Activated naive CD8-positive, alpha-beta T cell treated with anti-CD3 and anti-CD28 coated beads, Interleukin-2, amount 10 ng/mL, durations not matched to agents 7 days and 5 days (primary cell): Measurements from ENCODE around the gene ANKRD40. TPM values are rescaled to one million over a fixed set of nuclear protein-coding genes. Genes with fewer than 3 reads are reported as not detected.

Source experiments
- ATAC-seq: fragments of 150-1000 bp; cut with Tn5 transposase; one replicate; pipeline ENCODE4 v1.10.0; 2021; ENCODE audit warnings: low read depth, moderate library complexity
- POLR2A ChIA-PET: fragments of 350-600 bp; sonication (Branson Sonifier 250); formaldehyde crosslinking; loops from one replicate; lab custom pipeline; 2021; ENCODE audit warnings: antibody characterized with exemption; lab: Charles Lee
- DNase-seq: peaks from one replicate; pipeline ENCODE4 v3.0.0; 2021
- H3K27ac Mint-ChIP-seq: one replicate; pipeline ENCODE4 v1.8.0; 2022; ENCODE audit warnings: mild to moderate bottlenecking, mixed read lengths
- H3K27me3 Mint-ChIP-seq: one replicate; pipeline ENCODE4 v1.8.0; 2022; ENCODE audit warnings: mild to moderate bottlenecking, moderate library complexity, mixed read lengths
- H3K36me3 Mint-ChIP-seq: one replicate; pipeline ENCODE4 v1.8.0; 2021; ENCODE audit warnings: mild to moderate bottlenecking, mixed read lengths
- H3K4me1 Mint-ChIP-seq: one replicate; pipeline ENCODE4 v1.8.0; 2021; ENCODE audit warnings: mixed read lengths
- H3K4me3 Mint-ChIP-seq: one replicate; pipeline ENCODE4 v1.8.0; 2022; ENCODE audit warnings: mild to moderate bottlenecking, moderate library complexity, mixed read lengths
- H3K9me3 Mint-ChIP-seq: one replicate; pipeline ENCODE4 v1.8.0; 2021; ENCODE audit warnings: mixed read lengths
- total RNA-seq, 2 experiments: library from RNA; stranded (reverse); gene quantifications; one replicate each; pipeline ENCODE4 v1.2.3, GENCODE V29; 2021

ANKRD40 gene
- total RNA-seq, 2 experiments from 2014 or later: 30.3 to 31.4 TPM

DNA sequence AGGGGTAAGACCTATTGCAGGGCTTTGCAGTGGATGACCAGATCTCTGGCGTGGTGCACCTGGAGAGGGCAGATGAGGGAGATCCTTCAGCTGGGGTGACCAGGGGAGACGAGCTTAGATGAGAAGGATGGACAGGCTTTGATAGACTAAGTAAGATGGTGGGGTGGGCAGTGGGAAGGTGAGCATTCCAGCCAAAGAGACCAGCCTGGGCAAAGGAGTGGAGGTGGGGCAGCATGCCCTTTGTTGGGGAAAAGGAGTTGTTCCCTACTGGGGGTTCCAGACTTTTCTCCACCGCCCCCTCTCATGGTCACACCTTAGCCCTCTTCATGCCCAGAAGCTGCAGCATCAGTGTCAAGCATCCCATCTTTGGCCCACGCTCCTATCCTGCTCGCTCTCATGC is 27.6 kb downstream of the ANKRD40 start:
- POLR2A ChIA-PET: no interaction called here
- H3K27me3 Mint-ChIP-seq: peaks cover 16% of the 10 kb centered on the region
- H3K9me3 Mint-ChIP-seq: no peaks in the 10 kb centered on the region
- no peaks in the 10 kb centered on the region for H3K36me3 Mint-ChIP-seq
- no peak overlapping the region for H3K4me3 Mint-ChIP-seq
- ATAC-seq: no peak
- H3K27ac Mint-ChIP-seq: no peak overlapping the region
- peaks cover 4% of the 10 kb centered on the region for H3K4me1 Mint-ChIP-seq
- no peak for DNase-seq

GRCh38 chr17:50679008-50679544 is 28.6 kb downstream of the ANKRD40 start:
- POLR2A ChIA-PET: no interaction called here
- Mint-ChIP-seq H3K27me3 (peaks cover 16% of the 10 kb centered on the region), H3K9me3 (no peaks in the 10 kb centered on the region), H3K27ac (no peak overlapping the region), H3K4me3 (no peak overlapping the region), H3K4me1 (peaks cover 4% of the 10 kb centered on the region), H3K36me3 (no peaks in the 10 kb centered on the region)
- DNase-seq: no peak
- ATAC-seq: no peak

DNA sequence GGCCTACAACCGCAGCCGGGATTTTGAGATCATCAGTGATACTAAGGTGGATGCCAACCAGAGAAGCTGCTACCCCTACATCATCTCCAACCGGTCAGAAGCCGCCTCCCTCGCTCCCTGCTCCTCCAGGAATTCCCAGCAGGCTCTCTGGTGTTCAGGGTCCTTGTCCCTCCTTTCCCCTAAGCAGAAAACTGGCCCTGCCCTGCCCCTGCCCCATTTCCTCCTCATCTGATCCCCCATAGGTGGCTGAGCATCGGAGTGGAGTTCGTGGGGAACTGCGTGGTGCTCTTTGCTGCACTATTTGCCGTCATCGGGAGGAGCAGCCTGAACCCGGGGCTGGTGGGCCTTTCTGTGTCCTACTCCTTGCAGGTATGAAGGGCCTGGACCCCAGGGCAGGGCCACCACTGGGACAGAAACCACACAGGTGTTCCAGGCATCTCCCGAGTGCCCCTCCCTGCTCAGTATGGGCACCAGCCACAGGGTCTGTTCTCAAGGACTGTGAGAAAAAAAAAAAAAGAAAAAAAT is 29.8 kb downstream of the ANKRD40 start:
- no peak for ATAC-seq
- DNase-seq: no peak
- Mint-ChIP-seq H3K36me3 (no peaks in the 10 kb centered on the region), H3K4me3 (no peak overlapping the region), H3K27ac (no peak overlapping the region), H3K27me3 (peaks cover 16% of the 10 kb centered on the region), H3K9me3 (no peaks in the 10 kb centered on the region), H3K4me1 (peaks cover 4% of the 10 kb centered on the region)
- POLR2A ChIA-PET: no interaction called here

DNA sequence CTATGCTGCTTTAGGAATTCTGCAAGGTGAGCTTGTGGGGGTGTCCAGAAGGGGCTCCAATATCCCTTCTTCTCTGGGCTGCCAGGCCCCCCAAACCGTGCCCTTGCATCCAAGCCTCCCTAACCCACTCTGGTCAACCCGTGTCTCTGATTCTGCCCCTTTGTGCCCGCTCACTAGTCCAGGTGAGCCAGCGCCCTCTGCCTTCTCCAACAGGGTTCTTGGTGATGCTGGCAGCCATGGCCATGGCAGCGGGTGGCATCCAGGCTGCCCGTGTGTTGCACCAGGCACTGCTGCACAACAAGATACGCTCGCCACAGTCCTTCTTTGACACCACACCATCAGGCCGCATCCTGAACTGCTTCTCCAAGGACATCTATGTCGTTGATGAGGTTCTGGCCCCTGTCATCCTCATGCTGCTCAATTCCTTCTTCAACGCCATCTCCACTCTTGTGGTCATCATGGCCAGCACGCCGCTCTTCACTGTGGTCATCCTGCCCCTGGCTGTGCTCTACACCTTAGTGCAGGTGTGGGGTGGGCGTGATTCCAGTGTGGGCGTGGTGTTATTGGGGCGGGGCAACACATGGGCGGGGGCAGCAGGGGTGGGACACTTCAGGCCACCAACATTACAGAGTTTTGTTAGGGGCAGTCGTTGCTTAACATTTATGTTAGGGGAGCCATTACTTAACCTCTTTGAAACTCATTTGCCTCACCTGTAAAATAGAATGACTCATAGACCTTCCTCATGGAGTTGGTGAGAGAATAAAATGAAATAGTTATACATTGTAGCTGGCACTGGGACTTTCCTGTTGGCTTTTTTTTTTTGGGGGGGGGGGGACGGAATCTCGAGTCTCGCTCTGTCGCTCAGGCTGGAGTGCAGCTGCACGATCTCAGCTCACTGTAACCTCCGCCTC is 31.4 kb downstream of the ANKRD40 start:
- Mint-ChIP-seq H3K4me1 (peaks cover 3% of the 10 kb centered on the region), H3K9me3 (no peaks in the 10 kb centered on the region)

DNA sequence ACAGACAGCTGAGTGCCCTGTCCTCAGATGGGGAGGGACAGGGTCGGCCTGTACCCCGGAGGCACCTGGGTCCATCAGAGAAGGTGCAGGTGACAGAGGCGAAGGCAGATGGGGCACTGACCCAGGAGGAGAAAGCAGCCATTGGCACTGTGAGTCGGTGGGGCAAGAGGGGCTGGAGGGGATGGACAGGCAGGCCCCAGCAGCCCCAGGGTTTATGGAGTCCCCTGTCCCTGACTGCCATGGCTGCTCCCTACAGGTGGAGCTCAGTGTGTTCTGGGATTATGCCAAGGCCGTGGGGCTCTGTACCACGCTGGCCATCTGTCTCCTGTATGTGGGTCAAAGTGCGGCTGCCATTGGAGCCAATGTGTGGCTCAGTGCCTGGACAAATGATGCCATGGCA is 32.1 kb downstream of the ANKRD40 start:
- POLR2A ChIA-PET: no interaction called here
- DNase-seq (no peak), ATAC-seq (no peak)
- no peak overlapping the region for H3K27ac Mint-ChIP-seq
- H3K27me3 Mint-ChIP-seq: peaks cover 3% of the 10 kb centered on the region
- no peak overlapping the region for H3K4me3 Mint-ChIP-seq
- H3K9me3 Mint-ChIP-seq: no peaks in the 10 kb centered on the region
- no peaks in the 10 kb centered on the region for H3K36me3 Mint-ChIP-seq
- H3K4me1 Mint-ChIP-seq: no peaks in the 10 kb centered on the region

More for the DNA sequence above, 31.4 kb downstream of the ANKRD40 start:
- H3K36me3 Mint-ChIP-seq: no peaks in the 10 kb centered on the region
- ATAC-seq: no peak
- no peak overlapping the region for H3K4me3 Mint-ChIP-seq
- no peak overlapping the region for H3K27ac Mint-ChIP-seq
- POLR2A ChIA-PET: no interaction called here
- H3K27me3 Mint-ChIP-seq: peaks cover 8% of the 10 kb centered on the region
- no peak for DNase-seq

- no peak overlapping the region for H3K27ac Mint-ChIP-seq
- no peaks in the 10 kb centered on the region for H3K4me1 Mint-ChIP-seq
- H3K9me3 Mint-ChIP-seq: no peaks in the 10 kb centered on the region
- no peaks in the 10 kb centered on the region for H3K36me3 Mint-ChIP-seq
- ATAC-seq (no peak), DNase-seq (no peak)
- H3K4me3 Mint-ChIP-seq: no peak overlapping the region
- POLR2A ChIA-PET: interaction anchor here (0.5 kb wide), 1 partner anchor 51 kb away, joined by 5 read pairs; no protein-coding TSS in a partner anchor
- H3K27me3 Mint-ChIP-seq: no peaks in the 10 kb centered on the region
Measured at GRCh38 chr17:50675190-50675589, 32.5 kb downstream of the ANKRD40 start.

- no peak for ATAC-seq
- DNase-seq: no peak
- no peak overlapping the region for H3K4me3 Mint-ChIP-seq
- H3K9me3 Mint-ChIP-seq: no peaks in the 10 kb centered on the region
- no peak overlapping the region for H3K27ac Mint-ChIP-seq
- no peaks in the 10 kb centered on the region for H3K4me1 Mint-ChIP-seq
- H3K36me3 Mint-ChIP-seq: no peaks in the 10 kb centered on the region
- POLR2A ChIA-PET: no interaction called here
- no peaks in the 10 kb centered on the region for H3K27me3 Mint-ChIP-seq
Measured at GRCh38 chr17:50672831-50673551, 34.7 kb downstream of the ANKRD40 start.

DNA sequence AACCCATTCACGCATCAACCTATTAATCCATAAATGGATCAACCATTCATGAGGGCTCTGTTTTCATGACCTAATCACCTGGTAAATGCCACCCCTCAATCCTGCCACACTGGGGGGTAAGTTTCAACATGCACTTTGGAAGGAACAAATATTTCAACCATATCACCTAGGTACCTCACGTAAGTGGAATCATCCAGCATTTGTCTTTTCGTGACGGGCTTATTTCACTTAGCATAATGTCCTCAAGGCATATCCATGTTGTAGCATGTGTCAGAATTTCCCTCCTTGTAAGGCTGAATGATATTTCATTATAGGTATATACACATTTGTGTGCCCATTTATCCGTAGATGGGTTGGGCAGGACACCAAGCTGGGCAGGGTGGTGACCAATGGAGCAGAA is 35.6 kb downstream of the ANKRD40 start:
- Mint-ChIP-seq H3K4me1 (no peaks in the 10 kb centered on the region), H3K36me3 (no peaks in the 10 kb centered on the region), H3K9me3 (no peaks in the 10 kb centered on the region), H3K27ac (no peak overlapping the region), H3K4me3 (no peak overlapping the region), H3K27me3 (peaks cover 2% of the 10 kb centered on the region)
- DNase-seq: no peak
- ATAC-seq: no peak
- POLR2A ChIA-PET: interaction anchor here (0.5 kb wide), 1 partner anchor 1310 kb away, joined by 3 read pairs; no protein-coding TSS in a partner anchor

DNA sequence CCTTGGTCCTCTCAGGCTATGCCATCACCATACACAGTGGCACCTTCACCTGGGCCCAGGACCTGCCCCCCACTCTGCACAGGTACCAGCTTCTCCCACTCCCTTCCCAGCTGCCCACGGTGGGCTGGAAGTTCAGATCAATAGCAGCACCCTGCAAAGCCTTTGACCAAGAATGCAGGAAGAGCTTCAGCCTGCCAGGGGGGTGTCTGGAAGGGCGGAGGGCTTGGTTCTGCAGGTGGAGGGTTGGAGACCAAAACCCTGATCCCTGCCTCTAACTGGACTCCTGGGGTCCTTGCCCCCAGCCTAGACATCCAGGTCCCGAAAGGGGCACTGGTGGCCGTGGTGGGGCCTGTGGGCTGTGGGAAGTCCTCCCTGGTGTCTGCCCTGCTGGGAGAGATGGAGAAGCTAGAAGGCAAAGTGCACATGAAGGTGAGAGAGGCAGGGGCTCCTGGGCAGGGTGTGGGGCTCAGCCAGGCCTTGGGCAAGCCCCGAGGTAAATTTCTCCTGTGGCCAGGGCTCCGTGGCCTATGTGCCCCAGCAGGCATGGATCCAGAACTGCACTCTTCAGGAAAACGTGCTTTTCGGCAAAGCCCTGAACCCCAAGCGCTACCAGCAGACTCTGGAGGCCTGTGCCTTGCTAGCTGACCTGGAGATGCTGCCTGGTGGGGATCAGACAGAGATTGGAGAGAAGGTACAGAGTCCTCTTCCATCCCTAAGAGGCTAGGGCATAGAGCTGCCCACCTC is 38.7 kb downstream of the ANKRD40 start:
- no peak for ATAC-seq
- no peaks in the 10 kb centered on the region for H3K9me3 Mint-ChIP-seq
- DNase-seq: no peak
- H3K27ac Mint-ChIP-seq: no peak overlapping the region
- H3K4me3 Mint-ChIP-seq: no peak overlapping the region
- POLR2A ChIA-PET: no interaction called here
- peaks cover 5% of the 10 kb centered on the region for H3K27me3 Mint-ChIP-seq
- H3K4me1 Mint-ChIP-seq: no peaks in the 10 kb centered on the region
- no peaks in the 10 kb centered on the region for H3K36me3 Mint-ChIP-seq

DNA sequence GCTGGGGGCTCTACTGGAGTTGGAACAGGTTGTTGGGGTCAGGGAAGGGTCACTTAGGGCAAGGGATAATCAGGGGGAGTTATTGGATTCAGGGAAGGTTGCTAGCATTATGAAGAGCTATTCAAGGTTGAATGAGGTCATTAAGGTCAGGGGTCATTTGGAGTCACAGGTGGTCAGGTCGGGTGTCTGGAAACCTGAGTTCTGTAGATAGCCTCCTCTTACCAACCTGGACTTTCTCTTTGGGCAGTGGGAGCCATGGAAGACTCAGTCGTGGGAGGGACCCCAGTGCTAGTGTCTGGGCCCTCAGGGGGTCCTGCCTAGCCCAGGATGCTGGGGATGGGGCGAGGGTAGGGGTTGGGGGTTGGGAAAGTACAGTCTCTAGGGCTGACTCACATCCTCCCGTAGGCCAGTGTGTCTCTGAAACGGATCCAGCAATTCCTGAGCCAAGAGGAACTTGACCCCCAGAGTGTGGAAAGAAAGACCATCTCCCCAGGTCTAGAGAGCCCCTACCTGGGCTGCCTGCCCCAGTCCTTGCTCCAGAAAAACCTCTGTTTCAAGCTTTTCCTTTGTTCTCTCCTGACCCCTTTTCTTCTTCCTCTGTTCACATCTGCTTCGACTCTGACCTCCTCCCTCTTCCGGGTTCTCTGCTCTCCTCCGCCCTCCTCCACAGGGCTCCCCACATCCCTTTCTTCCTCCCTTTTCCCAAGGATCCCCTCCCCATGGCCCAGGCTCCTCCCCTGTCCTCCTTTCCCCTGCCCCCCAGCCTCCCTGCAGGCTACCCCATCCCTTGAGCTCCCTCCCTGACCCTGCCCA is 39.5 kb downstream of the ANKRD40 start:
- Mint-ChIP-seq H3K27me3 (peaks cover 5% of the 10 kb centered on the region), H3K36me3 (no peaks in the 10 kb centered on the region), H3K27ac (no peak overlapping the region), H3K9me3 (no peaks in the 10 kb centered on the region), H3K4me1 (no peaks in the 10 kb centered on the region), H3K4me3 (no peak overlapping the region)
- DNase-seq (no peak), ATAC-seq (no peak)
- POLR2A ChIA-PET: no interaction called here

DNA sequence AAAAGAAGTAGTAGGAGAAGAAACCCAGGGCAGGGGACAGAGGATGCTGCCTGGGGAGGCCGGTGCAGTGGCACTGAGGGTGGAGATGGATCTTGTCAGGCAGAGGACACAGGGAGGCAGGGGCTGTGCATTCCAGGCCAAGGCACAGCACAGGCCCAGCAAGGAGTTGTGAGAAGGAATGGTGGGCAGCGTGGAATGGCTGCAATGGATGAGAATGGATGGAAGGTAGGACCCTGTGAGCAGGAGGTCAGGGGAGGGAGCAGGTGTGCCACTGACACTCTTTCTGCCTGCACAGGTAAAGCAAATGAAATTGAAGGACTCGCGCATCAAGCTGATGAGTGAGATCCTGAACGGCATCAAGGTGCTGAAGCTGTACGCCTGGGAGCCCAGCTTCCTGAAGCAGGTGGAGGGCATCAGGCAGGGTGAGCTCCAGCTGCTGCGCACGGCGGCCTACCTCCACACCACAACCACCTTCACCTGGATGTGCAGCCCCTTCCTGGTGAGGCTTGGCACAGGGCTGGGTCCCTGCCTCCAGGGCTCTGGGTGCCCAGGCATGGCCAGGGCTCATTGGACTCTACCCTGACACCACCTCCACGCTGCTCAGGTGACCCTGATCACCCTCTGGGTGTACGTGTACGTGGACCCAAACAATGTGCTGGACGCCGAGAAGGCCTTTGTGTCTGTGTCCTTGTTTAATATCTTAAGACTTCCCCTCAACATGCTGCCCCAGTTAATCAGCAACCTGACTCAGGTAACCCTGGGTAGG is 40.3 kb downstream of the ANKRD40 start:
- POLR2A ChIA-PET: no interaction called here
- peaks cover 6% of the 10 kb centered on the region for H3K27me3 Mint-ChIP-seq
- no peaks in the 10 kb centered on the region for H3K4me1 Mint-ChIP-seq
- H3K27ac Mint-ChIP-seq: no peak overlapping the region
- DNase-seq: no peak
- no peak overlapping the region for H3K4me3 Mint-ChIP-seq
- H3K36me3 Mint-ChIP-seq: no peaks in the 10 kb centered on the region
- no peak for ATAC-seq
- no peaks in the 10 kb centered on the region for H3K9me3 Mint-ChIP-seq

DNA sequence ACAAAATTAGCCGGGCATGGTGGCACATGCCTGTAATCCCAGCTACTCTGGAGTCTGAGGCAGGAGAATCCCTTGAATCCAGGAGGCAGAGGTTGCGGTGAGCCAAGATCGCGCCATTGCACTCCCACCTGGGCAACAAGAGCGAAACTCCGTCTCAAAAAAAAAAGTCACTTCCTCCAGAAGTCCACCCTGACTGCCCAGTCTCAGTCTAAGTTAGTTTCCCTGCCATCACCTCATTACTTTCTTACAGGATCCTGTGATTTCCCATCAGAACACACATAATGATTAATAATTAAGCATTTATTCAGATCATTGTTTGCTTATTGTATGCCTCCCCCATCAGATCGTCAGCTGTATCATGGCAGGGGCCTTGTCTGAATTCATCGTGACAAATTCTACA is 41.4 kb downstream of the ANKRD40 start:
- H3K27me3 Mint-ChIP-seq: peaks cover 6% of the 10 kb centered on the region

More for the DNA sequence above, 41.4 kb downstream of the ANKRD40 start:
- Mint-ChIP-seq H3K4me1 (peaks cover 9% of the 10 kb centered on the region), H3K9me3 (no peaks in the 10 kb centered on the region), H3K4me3 (no peak overlapping the region), H3K27ac (no peak overlapping the region), H3K36me3 (no peaks in the 10 kb centered on the region)
- DNase-seq (no peak), ATAC-seq (no peak)
- POLR2A ChIA-PET: no interaction called here
